HG03457 (cell line): ENCODE measurements around the gene PAQR4.
A peak's percentile ranks its signal among the peaks of the same experiment; 100 is the strongest.

Experiments
- ATAC-seq: cut with Tn5 transposase; IDR thresholded peaks from one replicate; pipeline ENCODE4 v1.9.1; 2021; ENCODE audit warnings: moderate number of reproducible peaks; ENCODE audit not compliant: unreplicated experiment

The PAQR4 gene

GRCh38 chr16:2977440-2977839, 8.3 kb downstream of the PAQR4 start:
- no peak for ATAC-seq

- peak; percentile 19 for ATAC-seq
Observed at GRCh38 chr16:2979669-2980226, 10.6 kb downstream of the PAQR4 start.

GRCh38 chr16:2980227-2981176, 11.4 kb downstream of the PAQR4 start, which contains the start of gene PKMYT1:
Gene PKMYT1, minus strand, starts transcription at chr16:2980446. Its CDS starts 789 bp downstream, at chr16:2979657.
- peak; percentile 48 for ATAC-seq

DNA sequence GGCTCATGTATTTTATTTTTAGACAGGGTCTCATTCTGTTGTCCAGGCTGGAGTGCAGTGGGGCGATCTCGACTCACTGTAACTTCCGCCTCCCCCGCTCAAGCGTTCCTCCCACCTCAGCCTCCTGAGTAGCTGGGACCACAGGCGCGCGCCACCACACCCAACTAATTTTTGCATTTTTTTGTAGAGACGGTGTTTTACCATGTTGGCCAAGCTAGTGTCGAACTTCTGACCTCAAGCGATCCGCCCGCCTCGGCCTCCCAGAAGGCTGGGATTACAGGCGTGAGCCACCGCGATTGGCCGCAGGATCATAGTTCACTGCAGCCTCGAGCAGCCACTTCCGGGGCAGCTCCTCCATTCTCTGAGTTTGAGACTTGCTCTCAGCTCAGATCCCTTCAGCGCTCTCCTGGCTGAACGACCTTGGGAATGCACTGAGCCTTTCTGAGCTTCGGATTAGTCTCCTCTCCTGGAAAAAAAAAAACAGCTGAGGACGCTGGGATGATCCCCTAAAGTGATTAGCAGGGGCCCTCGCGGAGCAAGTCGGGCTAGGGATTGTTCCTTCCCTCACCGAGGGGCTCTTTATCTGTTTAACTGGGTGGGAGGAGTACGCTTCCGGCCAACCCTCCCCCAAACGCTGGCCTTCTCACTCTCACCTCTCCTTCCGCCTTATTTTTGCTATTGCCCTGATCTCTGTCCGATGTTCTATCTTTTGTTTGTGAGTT, 12.2 kb downstream of the PAQR4 start:
- no peak for ATAC-seq

DNA sequence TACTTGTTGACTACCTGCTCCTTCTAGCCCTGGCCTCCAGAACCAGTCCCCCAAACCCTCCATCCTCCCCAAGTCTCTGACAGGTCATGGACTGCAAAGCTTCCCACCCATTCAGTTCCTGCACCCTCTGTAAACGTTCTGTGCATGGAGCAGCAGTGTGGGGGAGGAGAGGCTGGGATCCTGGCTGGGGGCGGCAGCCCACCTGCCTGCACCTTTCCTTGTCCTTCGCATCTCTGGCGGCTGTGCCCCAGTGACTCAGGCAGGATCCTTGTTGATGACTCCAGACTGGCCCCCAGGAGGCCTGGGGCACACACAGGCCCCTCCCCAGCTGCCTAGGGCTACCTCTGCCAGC, 12.7 kb downstream of the PAQR4 start:
- ATAC-seq, result no peak

DNA sequence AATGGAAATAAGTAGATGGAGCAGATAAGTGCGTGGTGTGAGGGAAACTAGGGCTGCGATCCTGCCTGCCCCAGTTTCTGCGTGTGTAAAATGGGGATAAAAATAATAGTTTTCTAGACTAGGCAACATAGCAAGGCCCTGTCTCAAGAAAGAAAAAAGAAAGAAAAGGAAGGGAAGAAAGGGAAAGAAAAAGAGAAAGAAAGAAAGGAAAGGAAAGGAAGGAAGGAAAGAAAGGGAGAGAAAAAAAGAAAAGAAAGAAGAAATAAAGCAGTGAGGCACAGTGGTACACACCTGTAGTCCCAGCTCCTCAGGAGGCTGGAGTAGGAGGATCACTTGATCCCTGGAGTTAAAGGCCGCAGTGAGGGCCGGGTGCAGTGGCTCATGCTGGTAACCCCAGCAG, 13.3 kb downstream of the PAQR4 start:
- no peak for ATAC-seq

- no peak for ATAC-seq
Observed at GRCh38 chr16:2983706-2984136, 14.6 kb downstream of the PAQR4 start.

GRCh38 chr16:2985462-2985861, 16.3 kb downstream of the PAQR4 start:
- no peak for ATAC-seq

GRCh38 chr16:2985893-2986355, 16.8 kb downstream of the PAQR4 start:
- ATAC-seq, result no peak

DNA sequence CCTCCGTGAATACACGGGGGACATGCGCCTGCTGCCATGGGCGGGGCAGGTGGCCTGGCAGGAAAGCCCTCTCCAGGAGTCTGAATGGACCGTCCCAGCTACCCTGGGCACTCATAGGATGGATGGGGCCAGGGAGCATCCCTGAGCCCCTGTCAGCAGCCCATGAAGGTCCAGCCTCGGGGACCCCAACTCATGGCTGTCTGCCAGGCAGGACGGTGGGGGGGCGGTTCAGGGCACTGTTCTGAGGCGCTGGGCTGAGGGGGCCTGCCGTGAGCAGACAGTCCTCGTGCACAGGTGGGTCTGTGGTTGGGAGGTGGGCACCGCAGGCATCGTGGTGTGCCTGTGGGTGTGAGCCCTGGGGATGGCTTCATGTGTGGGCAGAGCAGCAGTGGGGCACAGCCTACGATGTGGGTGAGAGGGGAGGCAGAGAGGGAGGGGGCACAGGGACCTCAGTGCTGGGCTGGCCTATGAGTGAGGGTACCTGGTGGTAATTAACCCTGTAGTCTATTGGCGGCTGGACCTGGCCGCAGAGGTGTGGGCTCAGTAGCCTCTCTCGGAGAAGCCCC, 17.6 kb downstream of the PAQR4 start:
- no peak for ATAC-seq

DNA sequence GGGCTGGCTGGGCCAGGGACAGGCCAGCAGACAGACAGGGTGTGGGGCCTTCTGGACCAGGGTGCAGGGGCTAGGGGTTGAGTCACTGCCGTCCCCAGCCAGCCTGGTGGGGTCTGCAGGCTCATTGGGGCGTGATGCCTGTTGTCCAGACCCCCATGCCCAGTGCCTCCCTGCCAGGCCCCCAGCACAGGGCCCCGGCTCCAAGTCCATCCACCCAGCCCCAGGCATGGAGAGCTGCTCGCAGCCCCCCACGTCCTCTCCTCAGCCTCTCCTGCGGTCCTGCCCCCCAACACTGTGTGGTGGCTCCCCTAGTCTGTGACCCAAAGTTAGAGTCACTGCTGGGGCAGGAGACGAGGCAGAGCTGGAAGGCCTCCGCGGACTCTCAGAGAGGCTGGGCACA, 18.1 kb downstream of the PAQR4 start:
- no peak for ATAC-seq

DNA sequence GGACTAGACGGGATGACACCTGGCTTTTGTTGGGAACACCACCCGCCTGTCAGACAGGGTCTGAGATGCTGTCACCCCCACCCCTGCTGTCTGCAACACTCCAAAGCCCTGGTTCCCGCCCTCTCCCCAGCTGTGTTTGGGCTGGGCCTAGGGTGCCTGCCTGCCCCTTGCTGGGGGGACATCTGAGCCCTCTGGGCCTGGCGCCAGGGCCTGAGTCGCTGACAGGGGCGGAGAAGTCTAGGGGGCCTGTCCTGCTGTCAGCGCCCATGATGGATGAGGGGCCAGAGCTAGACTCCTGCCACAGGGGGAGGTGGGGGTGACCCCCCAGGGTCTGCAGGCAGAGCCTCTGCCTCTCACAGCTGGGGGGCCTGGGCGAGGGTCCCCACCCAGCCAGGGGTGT, 18.7 kb downstream of the PAQR4 start:
- no peak for ATAC-seq

- ATAC-seq, result no peak
Observed at GRCh38 chr16:2988590-2989099, 19.5 kb downstream of the PAQR4 start.

DNA sequence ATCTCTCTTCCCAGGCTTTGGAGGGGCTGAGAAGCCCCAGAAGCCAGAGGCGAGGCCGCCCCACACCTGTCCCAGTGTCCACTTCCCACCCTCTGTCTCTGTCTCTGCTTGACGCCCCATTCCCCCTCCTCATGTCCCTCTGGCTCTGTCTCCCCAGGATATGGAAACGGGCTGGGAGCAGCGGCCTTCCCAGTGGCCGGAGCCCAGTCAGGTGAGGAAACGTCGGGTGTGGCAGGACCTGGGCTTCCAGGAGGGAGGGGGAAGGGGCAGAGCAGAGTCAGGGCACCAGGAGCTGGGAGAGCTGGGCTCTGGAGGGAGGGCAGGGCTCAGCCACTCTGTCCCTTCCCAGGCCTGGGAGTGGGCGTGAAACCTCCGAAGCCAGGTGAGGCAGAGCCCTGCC, 21.7 kb downstream of the PAQR4 start:
- ATAC-seq, result no peak

- ATAC-seq, result no peak
Observed at GRCh38 chr16:2991566-2992261, 22.6 kb downstream of the PAQR4 start.

DNA sequence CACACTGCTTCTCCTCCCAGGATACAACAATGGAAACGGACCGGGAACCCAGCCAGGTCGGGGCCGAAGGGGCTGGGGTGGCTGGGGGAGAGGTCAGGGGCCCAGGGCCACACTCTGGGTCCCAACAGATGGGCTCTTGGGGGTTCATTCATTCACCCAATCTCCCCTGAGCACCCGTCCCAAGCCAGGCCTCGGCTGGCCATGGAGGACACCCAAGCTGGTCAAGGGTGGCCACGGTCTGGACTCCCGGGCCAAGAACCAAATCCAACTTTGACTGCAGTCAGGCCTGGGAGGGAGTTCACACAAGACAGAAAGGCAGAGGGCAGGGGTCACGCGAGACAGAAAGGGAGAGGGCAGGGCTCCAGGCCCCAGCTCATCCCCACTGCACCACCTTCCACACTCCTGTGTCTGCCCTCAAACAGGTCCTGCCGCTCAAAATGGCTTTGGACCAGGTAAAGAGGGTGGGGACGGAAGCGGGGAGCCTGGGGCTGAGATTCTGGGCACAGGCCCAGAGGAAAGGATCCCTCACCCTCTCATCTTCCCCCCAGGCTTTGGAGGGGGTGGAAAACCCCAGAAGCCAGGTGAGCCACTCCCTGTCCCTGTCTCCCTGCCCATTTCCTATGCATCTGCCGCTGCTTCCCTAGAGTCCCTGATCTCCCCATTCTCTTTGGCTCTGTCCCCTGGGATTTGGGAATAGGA, 23.4 kb downstream of the PAQR4 start:
- ATAC-seq, result no peak

- no peak for ATAC-seq
Observed at GRCh38 chr16:2996298-2996697, 27.1 kb downstream of the PAQR4 start.

DNA sequence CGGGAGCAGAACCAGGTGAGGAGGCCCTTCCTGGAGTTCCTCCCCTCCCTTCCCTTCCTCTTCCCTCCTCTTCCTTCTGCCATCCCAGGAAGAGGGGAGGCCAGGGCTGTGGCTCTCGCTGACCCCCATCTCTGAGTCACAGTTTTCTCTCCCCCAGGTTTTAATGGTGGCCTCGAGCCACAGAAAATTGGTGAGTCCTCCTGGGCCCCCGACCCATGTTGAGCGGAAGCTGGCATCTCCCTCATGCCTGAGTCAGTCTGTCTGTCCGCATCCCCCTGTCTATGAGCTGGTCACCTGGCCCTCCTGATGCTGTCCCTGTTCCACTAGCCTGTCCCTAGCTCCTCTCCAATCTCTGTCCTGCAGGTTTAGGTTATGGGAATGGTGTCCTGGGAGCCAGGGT, 30.8 kb downstream of the PAQR4 start:
- ATAC-seq, result no peak

DNA sequence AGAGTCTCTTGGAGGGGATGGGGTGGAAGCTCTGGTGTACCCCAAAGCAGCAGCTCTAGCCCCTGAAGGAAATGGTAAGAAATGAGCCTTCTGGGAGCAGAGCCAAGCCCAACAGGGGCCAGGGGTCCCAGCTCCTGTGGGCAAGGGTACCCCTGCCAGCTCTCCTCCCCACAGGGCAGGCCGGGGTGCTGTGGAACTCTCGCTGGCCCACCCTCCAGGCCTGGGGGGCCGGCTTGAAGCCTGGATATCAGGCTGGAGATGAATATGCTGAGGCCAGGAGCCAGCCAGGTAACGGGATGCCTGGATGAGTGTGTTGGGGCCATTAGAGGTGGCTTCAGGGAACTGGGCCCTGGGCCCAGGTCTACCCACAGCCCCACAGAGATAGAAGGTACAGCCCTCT, 31.4 kb downstream of the PAQR4 start:
- no peak for ATAC-seq

GRCh38 chr16:3001316-3001715, 32.2 kb downstream of the PAQR4 start:
- ATAC-seq, result no peak
